Lower leg skin (tissue), 3 donors: Measurements from ENCODE around the gene P2RX6.

ENCODE experiments used
- POLR2A ChIP-seq, 2 donors: fragments of 450-650 bp; IDR thresholded peaks; one replicate each; pipeline ENCODE4 v1.6.1; 2016 to 2017; ENCODE audit warnings: antibody characterized with exemption in 2 of 2, mild to moderate bottlenecking in 1 of 2, moderate library complexity in 1 of 2
- TF ChIP-seq, protein P1 (sequence below), 3 donors: fragments of 450-650 bp; IDR thresholded peaks; one replicate each; pipeline ENCODE4 v1.5.1; 2016; ENCODE audit warnings: antibody characterized with exemption in 3 of 3, mild to moderate bottlenecking in 3 of 3, moderate library complexity in 2 of 3

DNA sequence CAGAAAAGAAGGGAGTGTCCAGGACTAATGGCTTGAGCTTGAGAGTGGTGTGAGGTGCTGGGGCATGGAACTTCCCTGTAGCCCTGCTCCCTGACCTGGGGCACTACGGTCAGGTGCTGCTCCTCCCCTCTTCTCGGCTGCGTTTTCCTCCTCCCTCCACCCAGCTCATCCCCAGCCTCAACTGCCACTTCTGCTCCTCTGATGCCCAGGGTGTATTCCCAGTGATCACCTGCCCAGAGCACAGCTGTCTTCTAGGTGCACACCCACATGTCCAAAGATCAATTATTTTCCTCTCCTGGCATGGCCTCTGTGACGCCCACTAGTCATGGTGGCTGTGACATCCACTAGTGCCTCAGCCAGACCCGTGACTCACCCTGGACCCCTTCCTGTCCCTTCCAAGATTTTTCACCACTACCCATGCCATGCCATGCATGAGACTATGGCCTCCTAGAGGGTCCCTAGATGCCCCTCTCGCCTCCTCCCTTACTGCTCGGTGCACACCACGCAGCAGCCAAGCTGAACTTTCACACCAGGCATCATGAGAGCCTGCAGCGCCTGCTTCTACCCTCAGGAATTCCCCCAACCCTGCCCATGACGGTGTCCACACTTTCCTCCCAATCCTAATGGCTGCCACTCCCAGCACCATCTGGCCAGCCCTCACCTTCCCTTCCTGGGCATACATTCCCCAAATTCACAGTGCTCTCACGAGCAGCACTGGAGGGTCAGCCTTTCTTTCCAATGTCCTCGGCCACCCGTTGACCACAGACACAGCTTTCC, 1.9 kb downstream of the P2RX6 start:
- TF ChIP-seq, protein P1, sequence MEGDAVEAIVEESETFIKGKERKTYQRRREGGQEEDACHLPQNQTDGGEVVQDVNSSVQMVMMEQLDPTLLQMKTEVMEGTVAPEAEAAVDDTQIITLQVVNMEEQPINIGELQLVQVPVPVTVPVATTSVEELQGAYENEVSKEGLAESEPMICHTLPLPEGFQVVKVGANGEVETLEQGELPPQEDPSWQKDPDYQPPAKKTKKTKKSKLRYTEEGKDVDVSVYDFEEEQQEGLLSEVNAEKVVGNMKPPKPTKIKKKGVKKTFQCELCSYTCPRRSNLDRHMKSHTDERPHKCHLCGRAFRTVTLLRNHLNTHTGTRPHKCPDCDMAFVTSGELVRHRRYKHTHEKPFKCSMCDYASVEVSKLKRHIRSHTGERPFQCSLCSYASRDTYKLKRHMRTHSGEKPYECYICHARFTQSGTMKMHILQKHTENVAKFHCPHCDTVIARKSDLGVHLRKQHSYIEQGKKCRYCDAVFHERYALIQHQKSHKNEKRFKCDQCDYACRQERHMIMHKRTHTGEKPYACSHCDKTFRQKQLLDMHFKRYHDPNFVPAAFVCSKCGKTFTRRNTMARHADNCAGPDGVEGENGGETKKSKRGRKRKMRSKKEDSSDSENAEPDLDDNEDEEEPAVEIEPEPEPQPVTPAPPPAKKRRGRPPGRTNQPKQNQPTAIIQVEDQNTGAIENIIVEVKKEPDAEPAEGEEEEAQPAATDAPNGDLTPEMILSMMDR (IDR thresholded peaks at IDR 0.05), result no peak
- no peak for TF ChIP-seq POLR2A (IDR thresholded peaks at IDR 0.05)
